HG02852 (cell line): ENCODE data around the gene ARHGAP21.
"Not testable (repeated sequence)": the region's sequence is repeated elsewhere in the genome, so short reads cannot be mapped to it uniquely, and the experiment has no call there.

ENCODE experiments used
- ATAC-seq: cut with Tn5 transposase; IDR thresholded peaks from one replicate; pipeline ENCODE4 v1.9.1; 2021; ENCODE audit warnings: mild to moderate bottlenecking, moderate library complexity; ENCODE audit not compliant: unreplicated experiment

The ARHGAP21 gene

DNA sequence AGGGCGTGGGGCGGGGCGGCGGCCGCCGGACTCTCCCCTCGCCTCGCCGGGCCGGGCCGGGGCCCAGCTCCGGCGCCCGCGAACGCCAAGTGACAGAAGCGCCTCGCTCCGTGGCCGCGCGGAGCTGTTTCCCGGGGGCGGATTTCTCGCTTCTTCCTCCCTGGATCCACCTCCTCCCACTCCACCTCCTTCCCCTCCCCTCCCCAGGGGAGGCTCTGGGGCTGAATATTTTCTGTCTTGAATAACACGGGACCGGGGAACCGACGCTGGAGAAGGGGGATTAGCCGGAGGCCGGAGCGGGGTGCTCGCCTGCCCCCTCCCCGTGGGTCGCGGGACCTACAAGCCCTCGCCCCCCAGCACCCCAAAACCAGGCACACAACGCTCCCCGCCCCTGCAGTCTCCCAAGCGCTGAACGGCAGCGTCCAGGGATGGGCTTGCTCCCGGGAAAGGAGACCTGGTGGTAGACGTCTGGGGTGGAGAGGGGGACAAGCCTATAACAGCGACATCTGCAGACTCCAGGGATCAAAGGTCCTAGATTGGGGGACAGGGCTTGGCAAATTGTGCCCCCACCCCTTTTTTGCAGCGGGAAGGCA is at the start of gene ARHGAP21:
Gene ARHGAP21 (minus strand): TSS at position 100 of the 593 bp plus-strand sequence. CDS start 1,988 bp downstream, outside the sequence.
- ATAC-seq, result no peak

DNA sequence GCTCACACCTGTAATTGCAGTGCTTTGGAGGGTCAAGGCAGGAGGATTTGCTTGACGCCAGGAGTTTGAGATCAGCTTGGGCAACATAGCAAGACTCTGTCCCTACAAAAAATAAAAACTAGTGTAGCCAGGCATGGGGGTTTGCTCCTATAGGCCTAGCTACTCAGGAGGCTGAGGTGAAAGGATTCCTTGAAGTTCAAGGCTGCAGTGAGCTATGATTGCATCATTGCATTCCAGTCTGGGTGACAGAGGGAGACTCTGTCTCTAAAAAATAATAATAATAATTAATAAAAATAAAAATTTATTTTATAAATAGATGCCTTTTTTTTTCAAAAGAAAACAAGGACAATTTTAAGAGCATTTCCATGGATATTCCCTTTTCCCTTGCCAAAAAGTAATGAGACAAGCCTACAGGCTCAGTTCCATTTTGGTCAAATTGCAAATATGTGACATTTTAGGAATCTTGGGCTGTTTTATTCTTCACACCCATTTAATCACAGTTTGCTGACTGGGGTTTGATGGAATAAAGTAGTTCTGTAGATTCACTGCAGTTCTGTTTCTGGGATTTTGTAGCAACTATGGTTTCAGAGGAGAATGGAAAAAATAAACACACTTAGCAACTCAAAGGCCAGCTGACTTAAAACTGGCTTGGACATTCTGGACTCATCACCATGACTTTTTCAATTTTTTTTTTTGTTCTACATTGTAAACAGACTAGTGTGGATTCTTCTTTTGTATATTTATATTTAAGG is 48.4 kb upstream of the ARHGAP21 start:
- no peak for ATAC-seq

DNA sequence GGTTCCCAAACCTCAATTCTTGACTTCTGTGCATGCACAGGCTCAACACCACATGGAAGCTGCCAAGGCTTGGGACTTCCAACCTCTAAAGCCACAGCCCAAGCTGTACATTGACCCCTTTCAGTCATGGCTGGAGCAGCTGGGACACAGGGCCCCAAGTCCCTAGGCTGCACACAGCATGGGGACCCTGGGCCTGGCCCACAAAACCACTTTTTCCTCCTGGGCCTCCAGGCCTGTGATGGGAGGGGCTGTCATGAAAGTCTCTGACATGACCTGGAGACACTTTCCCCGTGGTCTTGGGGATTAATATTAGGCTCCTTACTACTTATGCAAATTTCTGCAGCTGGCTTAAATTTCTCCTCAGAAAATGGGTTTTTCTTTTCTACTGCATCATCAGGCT is 41.3 kb upstream of the ARHGAP21 start:
- ATAC-seq, result not testable (repeated sequence)

DNA sequence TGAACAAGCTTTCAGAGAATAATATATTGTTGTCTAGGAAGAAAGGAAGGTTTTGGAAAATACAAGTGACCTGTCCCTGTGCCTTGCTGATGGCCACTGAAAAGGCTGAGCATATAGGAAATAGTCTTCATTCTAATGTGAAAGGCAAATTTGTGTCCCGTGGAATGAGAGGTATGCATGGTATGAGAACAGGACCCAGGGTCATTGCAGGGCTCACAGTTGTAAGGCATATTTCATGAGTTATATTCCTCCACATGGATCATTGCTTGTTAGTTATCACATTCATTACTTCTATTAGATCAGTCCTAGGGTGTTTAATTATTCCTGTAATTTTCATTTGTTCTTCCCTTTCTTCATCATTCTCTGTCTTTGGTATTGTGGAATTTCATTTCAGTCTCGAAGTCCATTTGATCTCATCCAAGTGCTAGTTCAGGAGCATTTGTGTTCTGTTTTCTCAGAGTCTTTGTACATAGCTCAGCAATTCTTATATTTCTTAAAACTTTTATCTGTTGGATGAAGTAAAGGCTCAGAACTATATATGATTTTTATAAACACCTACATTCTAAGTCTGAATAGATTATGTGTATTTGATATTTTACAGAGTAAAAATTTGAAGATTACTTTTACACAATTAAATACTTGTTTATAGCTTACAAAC is 39.4 kb upstream of the ARHGAP21 start:
- no peak for ATAC-seq

DNA sequence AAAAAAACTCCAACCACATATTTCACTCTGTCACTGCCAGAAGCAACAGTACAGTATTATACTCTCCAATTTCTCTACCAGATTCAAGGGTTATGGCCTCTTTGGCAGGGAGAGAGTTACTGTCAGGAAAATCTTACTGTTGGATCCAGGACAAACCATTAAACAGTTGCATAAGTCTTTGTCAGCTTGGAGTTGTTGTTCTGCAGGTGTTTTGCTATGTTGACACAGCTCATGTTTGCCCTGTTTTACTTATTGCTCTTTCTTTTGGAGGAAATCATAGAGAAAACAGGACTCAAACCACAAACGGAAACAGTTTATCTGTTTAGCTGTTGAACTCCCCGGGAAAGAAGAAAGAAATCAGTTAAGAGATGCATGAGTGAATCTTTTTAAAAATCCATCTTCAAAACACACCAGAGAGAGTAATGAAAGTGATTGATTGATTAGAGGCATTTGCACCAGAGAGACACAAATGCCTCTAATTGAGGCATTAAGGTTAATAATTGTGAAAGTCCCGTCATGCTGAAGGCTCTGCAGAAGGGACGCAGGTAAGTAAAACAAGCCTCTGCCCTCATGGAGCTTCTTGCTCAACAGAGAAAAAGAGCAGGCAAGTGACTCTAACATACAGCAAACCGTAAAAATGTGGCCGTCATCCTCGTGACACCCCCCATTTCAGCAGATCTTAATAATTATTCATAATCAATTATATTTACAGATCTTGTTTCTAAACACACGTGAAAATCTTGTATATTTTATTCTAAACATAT is 38.7 kb upstream of the ARHGAP21 start:
- no peak for ATAC-seq

DNA sequence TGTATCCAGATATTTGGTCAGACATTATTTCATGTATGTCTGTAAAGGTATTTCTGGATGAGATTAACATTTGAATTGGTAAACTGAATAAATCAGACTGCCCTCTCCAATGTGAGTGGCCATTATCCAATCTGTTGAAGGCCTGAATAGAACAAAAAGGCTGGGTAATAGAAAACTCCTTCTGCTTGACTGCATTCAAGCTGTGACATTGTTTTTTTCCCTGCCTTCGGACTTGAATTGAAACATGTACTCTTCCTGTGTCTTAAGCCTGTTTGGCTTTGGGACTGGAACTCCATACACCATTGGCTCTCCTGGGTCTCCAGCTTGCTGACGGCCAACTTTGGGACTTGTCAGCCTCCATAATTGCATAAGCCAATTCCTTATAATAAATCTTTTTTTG is 36.0 kb upstream of the ARHGAP21 start:
- ATAC-seq, result no peak

DNA sequence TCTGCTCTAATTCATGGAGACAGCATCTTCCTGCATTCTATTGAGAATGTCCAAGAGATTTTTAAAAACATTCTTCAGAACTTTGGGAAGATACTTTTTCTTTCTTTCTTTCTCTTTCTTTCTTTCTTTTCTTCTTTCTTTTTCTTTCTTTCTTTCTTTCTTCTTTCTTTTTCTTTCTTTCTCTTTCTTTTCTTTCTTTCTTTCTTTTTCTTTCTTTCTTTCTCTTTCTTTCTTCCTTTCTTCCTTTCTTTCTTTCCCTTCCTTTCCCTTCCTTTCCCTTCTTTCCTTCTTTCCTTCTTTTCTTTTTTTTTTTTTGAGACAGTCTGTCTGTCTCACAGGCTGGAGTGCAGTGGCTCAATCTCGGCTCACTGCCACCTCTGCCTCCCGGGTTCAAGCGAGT is 34.6 kb upstream of the ARHGAP21 start:
- ATAC-seq, result not testable (repeated sequence)

DNA sequence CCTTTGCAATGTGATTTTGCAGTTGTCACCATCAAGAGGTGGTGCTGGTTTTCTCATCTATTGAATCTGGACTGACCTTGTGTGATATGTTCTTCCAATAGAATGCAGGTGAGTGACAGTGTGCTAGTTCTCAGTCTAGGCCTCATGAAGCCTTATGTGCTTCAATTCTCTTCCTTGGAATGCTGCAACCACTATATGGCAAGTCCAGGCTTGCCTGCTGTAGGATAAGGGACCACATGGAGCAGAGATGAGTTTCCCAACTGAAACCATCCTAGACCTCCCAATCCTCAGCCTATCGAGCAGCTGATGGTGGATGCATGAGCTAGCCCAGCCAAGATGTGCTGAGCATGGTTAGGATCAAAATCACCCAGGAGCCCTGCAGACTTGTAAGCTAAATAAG is 32.6 kb upstream of the ARHGAP21 start:
- no peak for ATAC-seq

DNA sequence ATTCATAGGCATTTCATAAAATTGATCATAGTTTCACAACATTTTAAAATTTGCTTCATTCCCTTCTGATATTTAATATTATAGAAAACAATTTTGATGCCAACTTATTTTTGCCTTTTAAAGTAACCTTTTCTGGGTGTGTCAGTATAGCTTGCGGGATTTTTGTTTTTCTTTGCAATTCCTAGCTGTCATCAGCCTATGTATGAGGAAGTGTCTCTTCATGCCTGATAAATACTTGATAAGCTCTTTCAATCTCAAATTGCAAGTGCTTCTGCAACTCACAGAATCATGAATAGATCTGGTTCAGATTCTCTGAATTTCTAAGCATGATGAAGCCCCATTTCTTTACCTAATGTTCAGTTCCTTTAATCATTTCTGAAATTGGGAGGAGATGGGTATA is 28.0 kb upstream of the ARHGAP21 start:
- no peak for ATAC-seq

DNA sequence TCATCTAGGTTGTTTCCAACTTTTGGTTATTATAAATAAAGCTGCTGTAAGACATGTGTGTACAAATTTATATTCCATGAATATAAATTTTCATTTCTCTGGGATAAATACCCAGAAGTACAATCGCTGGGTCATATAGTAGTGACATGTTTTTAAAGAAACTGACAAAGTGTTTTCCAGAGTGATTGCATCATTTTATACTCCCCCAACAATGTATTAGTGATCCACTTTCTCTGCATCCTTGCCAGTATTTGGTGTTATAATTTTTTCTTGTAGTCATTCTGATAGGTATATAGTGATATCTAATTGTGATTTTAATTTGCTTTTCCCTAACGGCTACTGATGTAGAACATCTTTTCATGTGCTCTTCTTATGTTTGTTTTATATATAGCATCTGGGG is 27.0 kb upstream of the ARHGAP21 start:
- ATAC-seq, result no peak

DNA sequence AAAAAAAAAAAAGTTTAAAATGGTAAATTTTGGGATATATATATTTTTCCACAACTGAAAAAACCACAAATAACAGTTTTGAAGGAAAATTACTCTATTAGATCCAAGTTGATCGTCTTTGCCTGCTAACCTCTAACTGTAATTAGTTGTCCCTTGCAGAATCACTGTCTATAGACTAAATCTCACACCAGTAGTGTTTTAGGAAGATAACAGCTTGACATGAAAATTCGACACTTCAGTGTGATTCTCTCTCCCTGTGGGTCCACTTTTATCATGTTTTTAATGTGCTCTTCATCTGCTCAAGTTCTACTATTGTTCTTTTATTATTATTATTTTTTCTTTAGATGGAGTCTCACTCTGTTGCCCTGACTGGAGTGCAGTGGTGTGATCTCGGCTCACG is 24.5 kb upstream of the ARHGAP21 start:
- ATAC-seq, result no peak

DNA sequence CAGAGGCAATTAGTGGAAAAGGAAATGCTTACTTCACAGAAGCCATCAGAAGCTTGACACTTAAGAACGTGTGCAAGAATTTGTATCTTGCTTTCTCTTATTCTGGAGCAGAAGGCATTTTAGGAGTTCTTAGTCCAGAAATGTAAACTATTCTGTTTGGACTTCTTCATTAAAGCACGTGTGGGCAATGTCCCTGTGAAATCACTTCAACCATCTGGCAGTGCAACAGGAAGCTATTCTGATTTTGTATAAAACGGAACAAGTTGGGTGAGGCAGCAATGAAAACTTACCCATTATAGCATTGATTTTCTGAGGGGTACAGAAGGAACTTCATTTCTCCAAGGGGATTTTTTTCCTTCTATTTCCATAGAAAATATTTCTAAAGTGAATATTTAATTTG is 21.3 kb upstream of the ARHGAP21 start:
- ATAC-seq, result no peak

DNA sequence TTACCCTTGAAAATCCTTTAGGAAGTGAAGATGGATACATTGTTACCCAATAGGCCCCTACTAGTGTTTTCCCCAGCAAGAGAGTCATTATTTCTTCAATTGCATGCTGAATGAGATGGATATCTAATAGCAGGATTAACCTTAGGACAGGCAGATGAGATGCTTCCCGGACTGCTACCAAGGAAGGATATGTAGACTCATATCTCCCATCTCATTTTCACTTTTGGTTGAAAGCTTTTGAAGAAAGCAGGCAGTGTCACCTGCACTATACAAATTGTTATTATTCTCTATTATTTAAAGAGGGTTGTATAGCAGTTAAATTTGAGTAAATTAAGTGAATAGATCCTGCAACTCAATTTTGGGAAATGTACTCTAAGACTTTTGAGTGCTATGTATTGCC is 17.0 kb upstream of the ARHGAP21 start:
- ATAC-seq, result no peak

DNA sequence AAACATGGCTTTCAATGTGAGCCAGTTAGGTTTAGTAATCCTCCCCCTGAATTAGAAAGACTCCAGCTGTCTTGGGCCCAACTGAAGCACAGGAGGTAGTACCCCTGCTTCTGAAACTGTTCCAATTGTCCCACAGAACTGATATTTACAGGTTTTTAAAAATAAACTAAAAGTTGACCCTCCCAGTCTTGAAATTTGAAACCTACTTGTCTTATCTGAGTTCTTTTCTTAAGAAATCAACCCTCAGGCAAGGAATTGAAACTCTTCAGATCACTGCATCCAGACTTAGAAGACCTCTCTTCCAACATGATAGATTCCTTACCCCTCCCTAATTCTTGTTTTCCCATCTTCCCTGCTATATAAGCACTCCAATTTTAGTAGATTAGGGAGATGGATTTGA is 13.3 kb upstream of the ARHGAP21 start:
- no peak for ATAC-seq

DNA sequence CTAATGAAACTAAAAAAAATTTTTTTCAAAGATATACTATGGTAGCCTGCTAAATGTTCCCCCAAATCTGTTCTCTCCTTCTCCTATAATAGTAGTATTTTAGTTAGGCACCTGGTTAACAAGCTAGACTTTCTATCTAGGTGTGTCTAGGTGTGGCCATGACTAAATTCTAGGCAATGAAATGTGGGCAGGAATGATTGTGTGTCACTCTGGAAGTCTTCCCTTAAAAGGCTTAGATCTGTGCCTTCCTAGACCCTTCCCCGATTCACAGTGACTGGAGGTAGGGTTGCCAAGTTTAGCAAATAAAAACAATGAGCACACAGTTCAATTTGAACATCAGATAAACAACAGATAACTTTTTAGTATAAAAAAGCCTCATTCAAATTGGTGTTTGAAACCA is 8.3 kb upstream of the ARHGAP21 start:
- ATAC-seq, result no peak

DNA sequence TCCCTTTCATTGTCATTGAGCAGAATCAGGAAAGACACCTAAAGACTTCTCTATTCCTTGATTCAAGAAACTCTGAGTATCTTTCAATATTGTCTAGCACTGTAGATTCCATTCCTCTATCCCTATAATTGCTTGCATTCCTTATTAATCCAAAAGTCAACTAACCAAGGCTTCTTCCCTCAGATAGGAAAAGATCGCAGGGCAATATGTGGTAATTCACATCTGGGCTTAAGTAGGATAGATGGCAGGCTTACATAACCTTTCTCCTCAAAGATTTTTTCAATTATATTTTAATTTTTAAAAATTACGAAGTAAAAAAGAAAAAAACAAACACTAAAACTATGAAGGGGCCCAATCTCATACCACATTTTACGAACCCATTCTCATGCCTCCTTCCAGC is 7.1 kb upstream of the ARHGAP21 start:
- ATAC-seq, result no peak

DNA sequence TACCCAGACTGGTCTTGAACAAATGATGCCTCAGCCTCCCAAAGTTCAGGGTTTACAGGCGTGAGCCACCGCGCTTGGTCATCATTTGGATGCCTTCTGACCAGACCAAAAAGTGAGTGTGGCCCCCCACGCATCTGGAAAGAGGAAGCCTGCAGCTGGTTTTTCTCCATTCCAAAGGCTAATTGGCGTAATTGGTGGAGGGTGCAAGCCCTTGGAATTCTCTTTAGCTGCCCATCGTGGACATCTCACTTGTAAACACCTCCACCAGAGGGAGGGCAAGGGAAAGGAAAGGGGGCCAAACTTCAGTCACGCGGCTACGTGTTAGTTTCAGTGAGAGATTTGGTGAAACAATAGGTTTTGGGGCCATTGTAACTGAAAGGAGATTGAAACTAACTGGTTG is 4.1 kb upstream of the ARHGAP21 start:
- ATAC-seq, result no peak

DNA sequence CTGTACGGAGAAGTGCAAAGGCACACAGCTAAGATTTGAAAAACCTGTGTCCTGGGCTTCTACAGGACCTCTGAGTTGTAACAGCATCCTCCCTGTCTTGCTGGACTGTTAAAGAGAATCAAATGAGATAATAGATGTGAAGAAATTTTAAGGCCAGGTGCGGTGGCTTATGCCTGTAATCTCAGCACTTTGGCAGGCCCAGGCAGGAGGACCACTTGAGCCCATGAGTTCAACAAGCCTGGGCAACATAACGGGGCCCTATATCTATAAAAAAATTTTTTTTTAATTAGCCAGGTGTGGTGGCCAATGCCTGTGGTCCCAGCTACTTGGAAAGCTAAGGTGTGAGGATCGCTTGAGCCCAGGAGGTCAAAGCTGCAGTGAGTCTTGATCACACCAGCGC is 2.9 kb upstream of the ARHGAP21 start:
- ATAC-seq, result no peak

DNA sequence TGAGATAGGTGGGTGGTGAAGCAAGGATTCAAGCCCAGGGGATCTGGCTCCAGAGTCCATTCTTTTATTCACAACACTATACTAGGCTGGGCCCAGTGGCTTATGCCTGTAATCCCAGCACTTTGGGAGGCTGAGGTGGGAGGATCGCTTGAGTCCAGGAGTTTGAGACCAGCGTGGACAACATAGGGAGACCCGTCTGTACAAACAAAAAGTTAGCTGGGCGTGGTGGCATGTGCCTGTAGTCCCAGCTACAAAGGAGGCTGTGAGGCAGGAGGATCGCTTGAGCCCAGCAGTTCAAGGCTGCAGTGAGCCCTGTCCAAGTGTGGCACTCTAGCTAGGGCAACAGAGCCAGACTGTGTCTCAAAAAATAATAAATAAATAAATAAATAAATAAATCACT is 2.3 kb upstream of the ARHGAP21 start:
- not testable (repeated sequence) for ATAC-seq

DNA sequence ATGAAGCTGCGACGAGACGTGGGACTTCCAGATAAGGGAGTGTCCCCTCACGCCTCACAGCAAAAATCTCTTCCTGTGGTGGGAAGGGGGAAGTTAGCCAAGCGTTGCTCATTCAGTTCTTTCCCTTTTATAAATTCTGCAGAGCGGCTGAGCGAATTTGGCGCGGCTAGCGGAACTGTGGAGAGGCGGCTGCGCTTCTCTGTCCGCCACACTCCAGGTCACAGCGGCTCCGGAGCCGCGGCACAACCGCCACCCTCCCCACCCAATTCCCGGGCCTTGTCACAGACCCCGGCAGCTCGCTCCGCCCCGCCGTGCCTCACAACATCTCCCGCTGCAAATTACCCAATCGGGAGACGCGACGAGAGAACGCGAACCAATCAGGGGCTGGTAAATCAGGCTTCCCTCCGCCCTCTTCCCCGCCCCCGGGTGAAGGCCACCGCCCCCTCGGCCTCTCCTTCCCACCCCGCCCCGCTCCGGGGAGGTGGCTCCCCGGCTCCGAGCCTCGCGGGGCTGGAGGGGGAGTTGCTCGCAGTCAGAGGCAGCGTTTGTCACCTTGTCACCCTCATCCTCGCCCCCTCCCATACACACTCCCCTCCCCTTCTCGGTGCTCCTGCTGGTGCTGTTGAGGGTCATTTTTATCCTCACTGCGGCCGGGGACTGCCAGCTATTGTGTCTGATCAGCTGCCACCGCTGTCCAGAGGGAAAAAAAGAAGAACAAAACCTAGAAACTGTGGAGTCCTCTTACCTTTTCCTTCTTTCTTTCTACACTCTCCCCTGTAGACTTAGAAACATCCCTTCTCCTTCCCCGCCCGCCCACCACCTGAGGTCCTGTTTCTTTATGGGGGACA is 918 bp upstream of the ARHGAP21 start:
- ATAC-seq, result peak; percentile 81

DNA sequence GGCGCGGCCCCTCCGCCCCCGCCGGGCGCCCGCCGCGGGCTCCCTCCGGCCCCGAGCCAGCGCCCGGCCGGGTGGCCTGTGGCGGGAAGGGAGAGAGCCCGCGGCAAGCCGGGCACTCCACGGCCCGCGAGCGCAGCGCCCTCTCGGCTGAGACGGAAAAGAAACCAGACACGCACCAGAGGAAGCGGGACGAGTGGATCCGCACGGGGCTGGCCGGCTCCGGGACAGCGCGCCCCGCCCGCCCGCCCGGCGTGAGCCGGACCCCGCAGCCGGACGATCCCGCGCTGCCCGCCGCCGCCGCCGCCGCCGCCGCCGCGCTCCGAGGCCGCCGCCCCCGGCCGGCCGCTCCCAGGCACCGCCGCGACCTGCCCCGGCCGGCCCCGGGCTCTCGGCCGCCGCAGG is 300 bp downstream of the ARHGAP21 start:
- ATAC-seq, result peak; percentile 29
